Measurements from ENCODE around the gene ANKRD13C.

The ANKRD13C gene

GRCh38 chr1:70319750-70320149 is 34.8 kb downstream of the ANKRD13C start:
- no peak overlapping the region for H3K9ac ChIP-seq (ENCODE audit: low read depth, low read length)
- TF ChIP-seq CTCF (IDR thresholded peaks at IDR 0.05; ENCODE audit: borderline replicate concordance, extremely low read depth, low read length, poor library complexity, severe bottlenecking) = no peak
- H3K27ac ChIP-seq (ENCODE audit: low read length) = no peak overlapping the region
- DNase-seq = no peak
- H3K36me3 ChIP-seq (ENCODE audit: insufficient read depth, low read length) = peaks cover 21% of the 10 kb centered on the region
- H3K4me3 ChIP-seq (ENCODE audit: low read depth in 1 of 2, low read length in 2 of 2) = no peak overlapping the region
- no peaks in the 10 kb centered on the region for H3K4me1 ChIP-seq (ENCODE audit: insufficient read depth, low read length)
- peaks cover 57% of the 10 kb centered on the region for H3K79me2 ChIP-seq (ENCODE audit: insufficient read depth, low read length)
- no peaks in the 10 kb centered on the region; the same call in 1 of the 2 replicates for H4K20me1 ChIP-seq (ENCODE audit: insufficient read depth, low read length)
- ATAC-seq (ENCODE audit: insufficient read depth, low read depth) = no peak
- no peaks in the 10 kb centered on the region for H3K9me3 ChIP-seq (ENCODE audit: insufficient read depth, low read length, severe bottlenecking)
- no peaks in the 10 kb centered on the region for H3K27me3 ChIP-seq (ENCODE audit: insufficient read depth, low read length, poor library complexity)
- H3K4me2 ChIP-seq (ENCODE audit: insufficient read depth, low read length) = no peak overlapping the region
- H2AFZ ChIP-seq (ENCODE audit: low read depth, low read length) = no peak overlapping the region

- no peaks in the 10 kb centered on the region for H3K4me1 ChIP-seq (ENCODE audit: insufficient read depth, low read length)
- H3K4me3 ChIP-seq (ENCODE audit: low read depth in 1 of 2, low read length in 2 of 2) = no peak overlapping the region
- H3K79me2 ChIP-seq (ENCODE audit: insufficient read depth, low read length) = peaks cover 50% of the 10 kb centered on the region
- no peaks in the 10 kb centered on the region; the same call in 1 of the 2 replicates for H4K20me1 ChIP-seq (ENCODE audit: insufficient read depth, low read length)
- peaks cover 7% of the 10 kb centered on the region for H3K36me3 ChIP-seq (ENCODE audit: insufficient read depth, low read length)
- H2AFZ ChIP-seq (ENCODE audit: low read depth, low read length) = no peak overlapping the region
- H3K27me3 ChIP-seq (ENCODE audit: insufficient read depth, low read length, poor library complexity) = no peaks in the 10 kb centered on the region
- DNase-seq (no peak), ATAC-seq (ENCODE audit: insufficient read depth, low read depth) (no peak)
- H3K4me2 ChIP-seq (ENCODE audit: insufficient read depth, low read length) = no peak overlapping the region
- H3K9me3 ChIP-seq (ENCODE audit: insufficient read depth, low read length, severe bottlenecking) = no peaks in the 10 kb centered on the region
- no peak for TF ChIP-seq CTCF (IDR thresholded peaks at IDR 0.05; ENCODE audit: borderline replicate concordance, extremely low read depth, low read length, poor library complexity, severe bottlenecking)
- TF ChIP-seq EZH2 (IDR thresholded peaks at IDR 0.05; ENCODE audit: borderline replicate concordance, low read depth, low read length, severe bottlenecking) = no peak
- H3K9ac ChIP-seq (ENCODE audit: low read depth, low read length) = no peak overlapping the region
- H3K27ac ChIP-seq (ENCODE audit: low read length) = no peak overlapping the region
Observed at GRCh38 chr1:70318191-70318590, 36.3 kb downstream of the ANKRD13C start.

- ATAC-seq (ENCODE audit: insufficient read depth, low read depth) (no peak), DNase-seq (no peak)
- peaks cover 41% of the 10 kb centered on the region for H3K79me2 ChIP-seq (ENCODE audit: insufficient read depth, low read length)
- no peak overlapping the region for H3K4me2 ChIP-seq (ENCODE audit: insufficient read depth, low read length)
- H3K27ac ChIP-seq (ENCODE audit: low read length) = no peak overlapping the region
- no peak for TF ChIP-seq EZH2 (IDR thresholded peaks at IDR 0.05; ENCODE audit: borderline replicate concordance, low read depth, low read length, severe bottlenecking)
- no peak for TF ChIP-seq CTCF (IDR thresholded peaks at IDR 0.05; ENCODE audit: borderline replicate concordance, extremely low read depth, low read length, poor library complexity, severe bottlenecking)
- no peaks in the 10 kb centered on the region; the same call in 1 of the 2 replicates for H4K20me1 ChIP-seq (ENCODE audit: insufficient read depth, low read length)
- no peak overlapping the region for H3K4me3 ChIP-seq (ENCODE audit: low read depth in 1 of 2, low read length in 2 of 2)
- H3K27me3 ChIP-seq (ENCODE audit: insufficient read depth, low read length, poor library complexity) = no peaks in the 10 kb centered on the region
- H3K36me3 ChIP-seq (ENCODE audit: insufficient read depth, low read length) = peaks cover 6% of the 10 kb centered on the region; the same call in 1 of the 2 replicates
- H3K9me3 ChIP-seq (ENCODE audit: insufficient read depth, low read length, severe bottlenecking) = no peaks in the 10 kb centered on the region
- H3K4me1 ChIP-seq (ENCODE audit: insufficient read depth, low read length) = no peaks in the 10 kb centered on the region
- no peak overlapping the region for H2AFZ ChIP-seq (ENCODE audit: low read depth, low read length)
- no peak overlapping the region for H3K9ac ChIP-seq (ENCODE audit: low read depth, low read length)
Observed at GRCh38 chr1:70317087-70317486, 37.4 kb downstream of the ANKRD13C start.

DNA sequence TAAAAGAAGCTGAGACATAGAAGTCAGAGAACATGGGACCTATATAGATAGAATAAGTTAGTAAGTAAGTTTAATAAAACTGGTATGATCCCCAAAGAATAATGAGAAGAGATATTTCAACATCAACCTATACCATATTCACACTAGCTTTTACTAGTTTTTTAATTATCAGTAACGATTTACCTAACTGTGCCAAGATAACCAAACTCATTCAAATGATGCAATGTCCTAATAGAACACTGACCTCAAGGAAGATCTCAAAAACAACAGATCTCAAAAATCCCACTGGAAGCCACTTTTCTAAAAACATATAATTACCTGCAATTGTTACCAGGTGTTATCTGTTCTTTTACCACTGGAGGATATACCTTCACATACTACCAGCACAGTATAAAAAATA is 38.7 kb downstream of the ANKRD13C start:
- Histone ChIP-seq H3K9me3 (ENCODE audit: insufficient read depth, low read length, severe bottlenecking) (no peaks in the 10 kb centered on the region), H3K36me3 (ENCODE audit: insufficient read depth, low read length) (peaks cover 10% of the 10 kb centered on the region; the same call in 1 of the 2 replicates), H3K4me2 (ENCODE audit: insufficient read depth, low read length) (no peak overlapping the region), H3K4me3 (ENCODE audit: low read depth in 1 of 2, low read length in 2 of 2) (no peak overlapping the region), H2AFZ (ENCODE audit: low read depth, low read length) (no peak overlapping the region), H3K27ac (ENCODE audit: low read length) (no peak overlapping the region), H3K79me2 (ENCODE audit: insufficient read depth, low read length) (peaks cover 33% of the 10 kb centered on the region), H3K4me1 (ENCODE audit: insufficient read depth, low read length) (no peaks in the 10 kb centered on the region), H3K27me3 (ENCODE audit: insufficient read depth, low read length, poor library complexity) (no peaks in the 10 kb centered on the region), H4K20me1 (ENCODE audit: insufficient read depth, low read length) (no peaks in the 10 kb centered on the region; the same call in 1 of the 2 replicates), H3K9ac (ENCODE audit: low read depth, low read length) (no peak overlapping the region)
- ATAC-seq (ENCODE audit: insufficient read depth, low read depth) (no peak), DNase-seq (no peak)
- TF ChIP-seq EZH2 (IDR thresholded peaks at IDR 0.05; ENCODE audit: borderline replicate concordance, low read depth, low read length, severe bottlenecking) = no peak
- no peak for TF ChIP-seq CTCF (IDR thresholded peaks at IDR 0.05; ENCODE audit: borderline replicate concordance, extremely low read depth, low read length, poor library complexity, severe bottlenecking)
